SJSA1 (cell line): ENCODE measurements around the gene MTCL3.

Source experiments
- DNase-seq, 2 experiments: peaks; one replicate each; pipeline ENCODE4 v3.0.0-alpha.2; 2015 to 2020; ENCODE audit warnings: low spot score in 2 of 2, low read depth in 1 of 2
- H3K27ac ChIP-seq: fragments of 250-450 bp; sonication (Bioruptor Pico); 2 replicates; pipeline ENCODE4 v1.5.1; 2020; ENCODE audit warnings: mild to moderate bottlenecking, moderate library complexity
- H3K27me3 ChIP-seq: fragments of 250-450 bp; sonication (Bioruptor Pico); replicated peaks from 2 replicates; pipeline ENCODE4 v1.5.1; 2020; ENCODE audit warnings: mild to moderate bottlenecking, moderate library complexity
- H3K36me3 ChIP-seq: fragments of 250-450 bp; sonication (Bioruptor Pico); 2 replicates; pipeline ENCODE4 v1.5.1; 2020; ENCODE audit warnings: mild to moderate bottlenecking
- H3K4me1 ChIP-seq: fragments of 250-450 bp; sonication (Bioruptor Pico); replicated peaks from 2 replicates; pipeline ENCODE4 v1.6.1; 2021; ENCODE audit warnings: mild to moderate bottlenecking
- H3K4me3 ChIP-seq: fragments of 250-450 bp; sonication (Bioruptor Pico); 2 replicates; pipeline ENCODE4 v1.5.1; 2020; ENCODE audit warnings: mild to moderate bottlenecking
- H3K9me3 ChIP-seq: fragments of 250-450 bp; sonication (Bioruptor Pico); replicated peaks from 2 replicates; pipeline ENCODE4 v1.5.1; 2020; ENCODE audit warnings: mild to moderate bottlenecking

The MTCL3 gene

GRCh38 chr6:127471379-127472255 lies 47.5 kb downstream of the MTCL3 start:
- no peaks in the 10 kb centered on the region for H3K9me3 ChIP-seq
- DNase-seq, result peak in 1 of 2 experiments; percentile 83
- H3K27ac ChIP-seq, result peak overlapping the region; percentile 53
- H3K4me3 ChIP-seq, result no peak overlapping the region
- no peaks in the 10 kb centered on the region for H3K27me3 ChIP-seq
- peaks cover 12% of the 10 kb centered on the region for H3K36me3 ChIP-seq
- H3K4me1 ChIP-seq, result peaks cover 40% of the 10 kb centered on the region

DNA sequence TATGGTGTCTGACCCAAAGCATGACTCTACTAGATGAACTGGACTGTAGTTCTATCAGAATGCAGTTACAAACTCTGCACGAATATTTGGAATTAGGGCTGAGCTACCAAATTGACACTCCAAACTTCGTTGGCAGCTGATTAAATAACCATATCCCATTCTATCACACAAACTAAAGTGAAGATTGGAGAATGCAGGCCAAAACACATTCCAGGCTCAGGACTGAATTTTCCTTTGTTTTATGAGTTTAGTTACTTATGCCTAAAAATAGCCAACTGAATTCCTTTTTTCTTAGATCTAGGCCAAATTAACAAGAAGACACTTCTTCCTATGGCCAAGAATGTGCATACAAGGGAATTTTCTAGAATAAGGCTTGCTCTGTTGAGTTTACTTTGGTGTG lies 50.2 kb downstream of the MTCL3 start:
- DNase-seq, result no peak
- Histone ChIP-seq H3K4me3 (no peak overlapping the region), H3K9me3 (no peaks in the 10 kb centered on the region), H3K36me3 (no peaks in the 10 kb centered on the region), H3K27me3 (no peaks in the 10 kb centered on the region), H3K4me1 (peaks cover 48% of the 10 kb centered on the region), H3K27ac (no peak overlapping the region)

DNA sequence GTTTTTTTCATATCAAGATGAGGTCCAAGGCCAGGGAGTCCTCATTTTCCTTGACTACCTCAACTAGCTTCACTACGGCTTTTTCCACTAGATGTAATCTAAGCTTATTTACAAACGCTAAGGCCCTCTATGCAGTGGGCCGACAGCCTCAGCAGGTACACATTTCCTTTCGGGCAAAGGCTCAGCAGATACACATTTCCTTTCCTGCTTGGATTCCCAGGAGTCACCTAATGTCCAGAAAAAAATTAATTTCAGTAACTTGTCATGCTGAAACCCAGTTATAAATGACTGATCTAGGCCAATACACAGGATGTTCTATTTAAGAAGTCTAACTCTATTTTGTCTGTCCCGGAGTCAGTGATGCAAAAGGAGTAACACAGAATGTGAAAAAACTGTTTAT lies 52.7 kb downstream of the MTCL3 start:
- DNase-seq, result no peak
- Histone ChIP-seq H3K4me3 (no peak overlapping the region), H3K27ac (no peak overlapping the region), H3K36me3 (no peaks in the 10 kb centered on the region), H3K27me3 (no peaks in the 10 kb centered on the region), H3K9me3 (no peaks in the 10 kb centered on the region), H3K4me1 (peaks cover 39% of the 10 kb centered on the region)

DNA sequence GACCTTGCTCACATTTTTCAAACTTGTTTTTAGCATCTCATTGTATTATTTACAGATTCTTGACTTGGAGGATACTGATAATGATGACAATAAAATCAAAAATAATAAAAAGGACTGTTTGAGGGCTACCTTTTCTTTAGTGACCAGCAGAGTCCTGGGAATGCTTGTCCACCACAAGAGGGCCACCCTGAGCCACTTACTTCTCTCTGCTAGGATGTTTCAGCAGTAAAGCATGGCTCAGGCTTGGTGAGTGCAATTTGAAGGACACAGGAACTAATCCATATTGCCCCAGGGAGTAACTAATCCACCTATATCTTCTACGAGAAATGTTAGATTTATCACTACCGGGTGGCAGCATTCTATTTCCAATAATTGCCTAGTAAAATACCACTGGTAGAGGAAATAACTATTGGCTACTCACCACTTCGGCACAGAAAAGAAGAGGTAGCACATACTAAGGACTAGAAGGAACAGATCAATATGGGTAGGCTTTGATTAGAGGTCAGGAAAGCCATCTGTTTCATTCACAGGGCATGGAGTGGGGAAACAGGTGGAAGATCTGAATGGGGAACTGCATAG lies 54.2 kb downstream of the MTCL3 start:
- DNase-seq, result peak; percentile 60 to 76
- Histone ChIP-seq H3K27ac (no peak overlapping the region), H3K4me3 (no peak overlapping the region)

DNA sequence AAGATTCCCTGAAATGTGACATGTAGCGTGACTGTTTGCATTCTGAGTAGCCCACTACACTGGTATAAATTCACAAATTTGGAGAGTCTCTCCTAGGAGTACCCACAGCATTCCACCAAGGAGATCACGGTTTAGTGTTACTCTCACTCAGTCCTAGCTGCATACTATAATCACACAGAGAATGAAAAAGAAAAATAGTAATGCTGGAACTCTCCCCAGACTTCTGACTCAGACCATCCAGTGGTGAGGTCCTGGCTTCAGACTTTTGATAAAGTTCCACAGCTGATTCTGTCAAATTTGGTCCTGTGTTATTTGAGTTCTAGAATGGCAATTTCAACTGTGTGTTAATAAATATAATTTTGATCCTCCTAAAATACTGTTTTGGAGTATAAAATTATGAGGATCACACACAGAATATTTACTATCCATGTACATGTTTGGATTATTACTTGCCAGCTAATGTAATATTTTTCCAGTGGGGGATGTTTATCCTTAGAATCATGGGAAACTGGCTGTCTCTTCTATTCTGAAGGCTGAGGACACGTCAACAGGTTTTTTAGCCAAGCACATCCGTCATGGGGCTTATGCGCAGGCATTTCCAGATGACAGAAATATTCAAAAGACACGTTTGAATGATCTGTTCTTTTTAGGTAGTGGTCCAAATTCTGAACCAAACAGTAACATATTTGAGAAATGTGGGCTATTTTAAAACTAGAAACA lies 54.8 kb downstream of the MTCL3 start:
- peak in 1 of 2 experiments; percentile 66 for DNase-seq
- peaks cover 24% of the 10 kb centered on the region for H3K4me1 ChIP-seq
- no peaks in the 10 kb centered on the region for H3K36me3 ChIP-seq
- no peaks in the 10 kb centered on the region for H3K9me3 ChIP-seq
- no peaks in the 10 kb centered on the region for H3K27me3 ChIP-seq
- H3K27ac ChIP-seq, result peak overlapping the region; percentile 14
- H3K4me3 ChIP-seq, result no peak overlapping the region

More for the DNA sequence above, 54.2 kb downstream of the MTCL3 start:
- no peaks in the 10 kb centered on the region for H3K27me3 ChIP-seq
- H3K4me1 ChIP-seq, result peaks cover 26% of the 10 kb centered on the region
- no peaks in the 10 kb centered on the region for H3K9me3 ChIP-seq
- no peaks in the 10 kb centered on the region for H3K36me3 ChIP-seq

DNA sequence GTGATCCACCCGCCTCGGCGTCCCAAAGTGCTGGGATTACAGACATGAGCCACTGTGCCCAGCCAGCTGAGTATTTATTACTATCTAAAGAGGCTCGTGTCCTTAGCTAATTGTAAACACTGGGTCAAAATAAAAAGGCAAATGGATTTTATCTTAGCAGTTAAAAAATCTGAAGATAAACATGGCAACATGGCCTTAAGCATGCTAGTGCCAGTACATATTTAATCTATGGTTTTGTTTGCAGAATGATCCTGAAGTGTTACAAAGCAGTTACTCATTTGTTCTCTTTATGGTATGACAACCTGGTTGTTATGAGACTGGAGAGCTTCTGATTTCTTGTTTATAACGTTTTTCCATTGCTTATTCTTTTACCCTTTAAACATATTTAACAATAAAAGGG lies 56.1 kb downstream of the MTCL3 start:
- Histone ChIP-seq H3K36me3 (no peaks in the 10 kb centered on the region), H3K27me3 (no peaks in the 10 kb centered on the region), H3K27ac (no peak overlapping the region), H3K4me1 (peaks cover 30% of the 10 kb centered on the region), H3K9me3 (no peaks in the 10 kb centered on the region), H3K4me3 (no peak overlapping the region)
- DNase-seq, result no peak

DNA sequence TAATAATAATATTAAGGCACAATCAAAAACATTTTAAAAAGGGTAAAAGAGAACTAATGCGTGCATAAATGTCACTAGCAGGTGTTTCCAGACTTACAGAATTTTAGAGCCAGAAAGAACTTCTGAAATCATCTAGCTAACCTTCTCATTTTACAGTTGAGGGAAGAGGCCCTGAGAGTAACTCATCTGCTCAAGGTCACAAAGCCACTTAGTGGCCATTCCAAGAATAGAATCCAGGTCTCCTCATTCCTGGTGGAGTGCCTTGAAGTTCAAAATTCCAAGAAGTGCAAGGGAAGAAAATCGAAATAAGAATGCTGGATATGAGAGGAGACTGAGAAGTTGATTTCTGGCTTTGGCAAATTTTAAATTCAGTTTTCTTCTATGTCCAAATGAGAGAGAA lies 56.8 kb downstream of the MTCL3 start:
- no peak overlapping the region for H3K4me3 ChIP-seq
- H3K27ac ChIP-seq, result no peak overlapping the region
- H3K36me3 ChIP-seq, result no peaks in the 10 kb centered on the region
- no peaks in the 10 kb centered on the region for H3K9me3 ChIP-seq
- H3K4me1 ChIP-seq, result peaks cover 36% of the 10 kb centered on the region
- no peaks in the 10 kb centered on the region for H3K27me3 ChIP-seq
- no peak for DNase-seq

- Histone ChIP-seq H3K9me3 (no peaks in the 10 kb centered on the region), H3K4me3 (no peak overlapping the region), H3K36me3 (no peaks in the 10 kb centered on the region), H3K4me1 (peaks cover 36% of the 10 kb centered on the region), H3K27me3 (no peaks in the 10 kb centered on the region), H3K27ac (no peak overlapping the region)
- DNase-seq, result no peak
Measured at GRCh38 chr6:127460465-127460864, 58.7 kb downstream of the MTCL3 start.

DNA sequence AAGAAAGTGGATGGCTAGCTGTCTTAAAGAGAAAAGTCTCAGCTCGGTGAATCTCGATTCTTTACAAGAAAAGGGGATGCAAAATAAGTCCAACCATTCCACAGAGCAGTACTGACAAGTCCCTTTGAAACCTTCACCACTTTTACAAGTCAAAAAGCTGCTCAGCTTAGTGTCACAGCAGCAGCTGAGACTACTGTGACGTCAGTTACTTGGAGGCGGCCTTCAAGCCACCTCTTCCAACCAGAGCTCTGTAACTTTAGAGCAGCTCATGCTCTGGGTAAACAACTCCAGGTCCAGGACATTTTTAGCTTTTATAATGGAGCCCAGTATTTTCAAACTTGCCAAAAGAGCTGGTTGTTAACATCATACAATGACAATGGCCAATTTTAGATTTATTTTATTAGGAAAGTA lies 59.9 kb downstream of the MTCL3 start, which contains the start of gene KIAA0408:
Gene KIAA0408, minus strand, starts transcription at position 159 of the 411 bp plus-strand sequence. CDS start 5,408 bp downstream, outside the sequence.
- Histone ChIP-seq H3K36me3 (no peaks in the 10 kb centered on the region), H3K4me1 (peaks cover 30% of the 10 kb centered on the region), H3K27ac (peak within 1 kb of the TSS; percentile 4; the same call in 1 of the 2 replicates), H3K27me3 (no peaks in the 10 kb centered on the region), H3K4me3 (no peak within 1 kb of the TSS), H3K9me3 (no peaks in the 10 kb centered on the region)
- DNase-seq, result peak in 1 of 2 experiments; percentile 44

DNA sequence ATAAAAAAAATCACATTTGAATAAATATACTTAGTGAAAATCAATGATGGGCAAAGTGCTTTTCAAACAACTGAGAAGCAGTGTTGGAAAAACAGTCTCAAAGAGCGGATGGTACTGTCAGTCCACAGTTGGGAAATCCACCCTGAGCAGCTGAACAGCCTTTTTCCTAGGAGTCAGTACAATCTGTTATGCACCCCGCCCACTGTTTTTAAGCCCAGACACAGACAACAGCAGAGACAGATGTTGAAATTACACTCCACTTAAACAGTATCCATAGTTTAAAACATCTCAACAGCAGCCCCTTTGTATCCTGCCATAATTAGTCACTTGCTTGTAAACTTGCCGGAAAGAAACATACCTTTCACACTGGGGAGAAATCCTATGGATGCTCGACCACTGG lies 60.3 kb downstream of the MTCL3 start:
- no peak overlapping the region for H3K4me3 ChIP-seq
- H3K27ac ChIP-seq, result peak overlapping the region; percentile 4; the same call in 1 of the 2 replicates
- DNase-seq, result no peak

GRCh38 chr6:127458222-127458621 lies 60.9 kb downstream of the MTCL3 start:
- Histone ChIP-seq H3K27ac (peak overlapping the region; percentile 4; the same call in 1 of the 2 replicates), H3K27me3 (no peaks in the 10 kb centered on the region), H3K36me3 (no peaks in the 10 kb centered on the region), H3K9me3 (no peaks in the 10 kb centered on the region), H3K4me3 (no peak overlapping the region), H3K4me1 (peaks cover 22% of the 10 kb centered on the region)
- peak in 1 of 2 experiments; percentile 36 for DNase-seq

More for the DNA sequence above, 60.3 kb downstream of the MTCL3 start:
- Histone ChIP-seq H3K4me1 (peaks cover 26% of the 10 kb centered on the region), H3K36me3 (no peaks in the 10 kb centered on the region), H3K9me3 (no peaks in the 10 kb centered on the region), H3K27me3 (no peaks in the 10 kb centered on the region)

GRCh38 chr6:127457456-127458064 lies 61.6 kb downstream of the MTCL3 start:
- Histone ChIP-seq H3K27me3 (no peaks in the 10 kb centered on the region), H3K4me1 (peaks cover 19% of the 10 kb centered on the region), H3K27ac (0 out of 2 replicates have a peak overlapping the region, but pooled peaks have one; percentile 2), H3K4me3 (no peak overlapping the region), H3K9me3 (no peaks in the 10 kb centered on the region), H3K36me3 (no peaks in the 10 kb centered on the region)
- DNase-seq, result no peak

- no peak overlapping the region for H3K27ac ChIP-seq
- H3K9me3 ChIP-seq, result no peaks in the 10 kb centered on the region
- H3K27me3 ChIP-seq, result no peaks in the 10 kb centered on the region
- no peaks in the 10 kb centered on the region for H3K36me3 ChIP-seq
- no peak overlapping the region for H3K4me3 ChIP-seq
- peaks cover 19% of the 10 kb centered on the region for H3K4me1 ChIP-seq
- no peak for DNase-seq
Measured at GRCh38 chr6:127456465-127456864, 62.7 kb downstream of the MTCL3 start.
